ENCODE results near the gene ZNF280A.

Gene ZNF280A

GRCh38 chr22:22465782-22466181 lies 54.3 kb downstream of the ZNF280A start:
- TF ChIP-seq YY1 (IDR thresholded peaks at IDR 0.05; ENCODE audit: low read depth): no peak
- no peak for TF ChIP-seq EGR1 (IDR thresholded peaks at IDR 0.05)
- no peak for TF ChIP-seq ZBTB7A (IDR thresholded peaks at IDR 0.05; ENCODE audit: low read depth)
- no peak for TF ChIP-seq TEAD4 (IDR thresholded peaks at IDR 0.05)
- no peak for TF ChIP-seq NFIC (IDR thresholded peaks at IDR 0.05)
- TF ChIP-seq CEBPB (IDR thresholded peaks at IDR 0.05): no peak
- TF ChIP-seq FOXM1 (IDR thresholded peaks at IDR 0.05; ENCODE audit: borderline replicate concordance, low read depth): no peak

GRCh38 chr22:22465094-22465602 lies 54.9 kb downstream of the ZNF280A start:
- TF ChIP-seq TAF1 (IDR thresholded peaks at IDR 0.05; ENCODE audit: low read depth): no peak
- TF ChIP-seq CEBPB (IDR thresholded peaks at IDR 0.05): no peak
- TF ChIP-seq YY1 (IDR thresholded peaks at IDR 0.05; ENCODE audit: low read depth): no peak
- no peak for TF ChIP-seq RAD21 (IDR thresholded peaks at IDR 0.05; ENCODE audit: low read depth)
- TF ChIP-seq CREB1 (IDR thresholded peaks at IDR 0.05; ENCODE audit: low read depth): no peak
- no peak for TF ChIP-seq TEAD4 (IDR thresholded peaks at IDR 0.05)
- TF ChIP-seq EP300 (IDR thresholded peaks at IDR 0.05; ENCODE audit: borderline replicate concordance): no peak
- TF ChIP-seq ZBTB7A (IDR thresholded peaks at IDR 0.05; ENCODE audit: low read depth): no peak
- no peak for TF ChIP-seq FOXM1 (IDR thresholded peaks at IDR 0.05; ENCODE audit: borderline replicate concordance, low read depth)
- TF ChIP-seq EGR1 (IDR thresholded peaks at IDR 0.05): no peak

GRCh38 chr22:22464541-22465054 lies 55.5 kb downstream of the ZNF280A start:
- TF ChIP-seq RAD21 (IDR thresholded peaks at IDR 0.05; ENCODE audit: low read depth) (no peak), NFIC (IDR thresholded peaks at IDR 0.05) (no peak), TEAD4 (IDR thresholded peaks at IDR 0.05) (no peak), FOXM1 (IDR thresholded peaks at IDR 0.05; ENCODE audit: borderline replicate concordance, low read depth) (no peak), USF1 (IDR thresholded peaks at IDR 0.05) (no peak), CREB1 (IDR thresholded peaks at IDR 0.05; ENCODE audit: low read depth) (no peak), REST (IDR thresholded peaks at IDR 0.05; ENCODE audit: low read depth) (no peak)

- peak; percentile 87 for TF ChIP-seq RAD21 (IDR thresholded peaks at IDR 0.05; ENCODE audit: low read depth)
- no peak for TF ChIP-seq FOXM1 (IDR thresholded peaks at IDR 0.05; ENCODE audit: borderline replicate concordance, low read depth)
Observed at GRCh38 chr22:22463855-22464540, 56.1 kb downstream of the ZNF280A start.

Data from Ishikawa (cell line).